ENCODE results near the gene LARGE1.

DNA sequence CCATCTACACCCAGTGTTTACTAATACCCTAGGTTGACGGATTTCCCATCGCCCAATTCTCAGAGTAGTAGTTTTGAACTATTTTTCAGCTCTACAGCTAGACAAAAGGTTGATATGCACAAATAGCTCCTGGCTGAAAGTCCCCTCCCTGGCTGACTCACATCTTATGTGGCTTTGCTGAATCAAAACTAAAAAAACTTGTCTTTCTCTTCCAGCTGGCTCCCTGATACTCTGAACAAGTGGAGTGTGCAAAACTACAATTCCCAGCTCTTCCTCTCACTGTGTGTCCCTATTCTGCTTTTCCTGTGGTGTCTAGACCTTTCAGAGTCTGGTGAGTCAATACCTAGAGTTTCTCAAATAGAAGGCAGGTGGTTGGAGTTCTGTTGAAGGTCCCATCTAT lies 12.7 kb upstream of the LARGE1 start:
- TF ChIP-seq, protein P1, sequence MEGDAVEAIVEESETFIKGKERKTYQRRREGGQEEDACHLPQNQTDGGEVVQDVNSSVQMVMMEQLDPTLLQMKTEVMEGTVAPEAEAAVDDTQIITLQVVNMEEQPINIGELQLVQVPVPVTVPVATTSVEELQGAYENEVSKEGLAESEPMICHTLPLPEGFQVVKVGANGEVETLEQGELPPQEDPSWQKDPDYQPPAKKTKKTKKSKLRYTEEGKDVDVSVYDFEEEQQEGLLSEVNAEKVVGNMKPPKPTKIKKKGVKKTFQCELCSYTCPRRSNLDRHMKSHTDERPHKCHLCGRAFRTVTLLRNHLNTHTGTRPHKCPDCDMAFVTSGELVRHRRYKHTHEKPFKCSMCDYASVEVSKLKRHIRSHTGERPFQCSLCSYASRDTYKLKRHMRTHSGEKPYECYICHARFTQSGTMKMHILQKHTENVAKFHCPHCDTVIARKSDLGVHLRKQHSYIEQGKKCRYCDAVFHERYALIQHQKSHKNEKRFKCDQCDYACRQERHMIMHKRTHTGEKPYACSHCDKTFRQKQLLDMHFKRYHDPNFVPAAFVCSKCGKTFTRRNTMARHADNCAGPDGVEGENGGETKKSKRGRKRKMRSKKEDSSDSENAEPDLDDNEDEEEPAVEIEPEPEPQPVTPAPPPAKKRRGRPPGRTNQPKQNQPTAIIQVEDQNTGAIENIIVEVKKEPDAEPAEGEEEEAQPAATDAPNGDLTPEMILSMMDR (IDR thresholded peaks at IDR 0.05; ENCODE audit: poor library complexity) = no peak
- TF ChIP-seq EZH2 (IDR thresholded peaks at IDR 0.05; ENCODE audit: borderline replicate concordance) = no peak
- TF ChIP-seq EZH2phosphoT487 (IDR thresholded peaks at IDR 0.05; ENCODE audit: low read depth, severe bottlenecking, unreplicated experiment) = no peak

Measured in hepatocyte (in vitro differentiated cells).